ENCODE data around the gene SOX1.

The SOX1 gene

GRCh38 chr13:112097770-112098169 lies 30.8 kb downstream of the SOX1 start:
- H3K4me3 ChIP-seq (replicated peaks; ENCODE audit: low read depth, low read length): no peak overlapping the region
- no peak for TF ChIP-seq CTCF (IDR thresholded peaks at IDR 0.05; ENCODE audit: low read depth, low read length, missing control alignments)
- DNase-seq (ENCODE audit: extremely low read depth, low read depth): no peak

- H3K4me3 ChIP-seq (replicated peaks; ENCODE audit: low read depth, low read length): no peak overlapping the region
- no peak for TF ChIP-seq CTCF (IDR thresholded peaks at IDR 0.05; ENCODE audit: low read depth, low read length, missing control alignments)
- DNase-seq (ENCODE audit: extremely low read depth, low read depth): no peak
Observed at GRCh38 chr13:112098699-112099098, 31.8 kb downstream of the SOX1 start.

GRCh38 chr13:112101360-112101930 lies 34.5 kb downstream of the SOX1 start:
- TF ChIP-seq CTCF (IDR thresholded peaks at IDR 0.05; ENCODE audit: low read depth, low read length, missing control alignments): no peak
- DNase-seq (ENCODE audit: extremely low read depth, low read depth): no peak
- no peak overlapping the region for H3K4me3 ChIP-seq (replicated peaks; ENCODE audit: low read depth, low read length)

GRCh38 chr13:112102243-112102642 lies 35.3 kb downstream of the SOX1 start:
- no peak for TF ChIP-seq CTCF (IDR thresholded peaks at IDR 0.05; ENCODE audit: low read depth, low read length, missing control alignments)
- no peak for DNase-seq (ENCODE audit: extremely low read depth, low read depth)
- H3K4me3 ChIP-seq (replicated peaks; ENCODE audit: low read depth, low read length): no peak overlapping the region

GRCh38 chr13:112103260-112103838 lies 36.4 kb downstream of the SOX1 start:
- no peak for TF ChIP-seq CTCF (IDR thresholded peaks at IDR 0.05; ENCODE audit: low read depth, low read length, missing control alignments)
- DNase-seq (ENCODE audit: extremely low read depth, low read depth): no peak
- H3K4me3 ChIP-seq (replicated peaks; ENCODE audit: low read depth, low read length): no peak overlapping the region

- H3K4me3 ChIP-seq (replicated peaks; ENCODE audit: low read depth, low read length): no peak overlapping the region
- no peak for DNase-seq (ENCODE audit: extremely low read depth, low read depth)
- no peak for TF ChIP-seq CTCF (IDR thresholded peaks at IDR 0.05; ENCODE audit: low read depth, low read length, missing control alignments)
Observed at GRCh38 chr13:112103961-112104880, 37.3 kb downstream of the SOX1 start.
